NCI-H524 (cell line): ENCODE measurements around the gene C11orf42.

Source experiments
- DNase-seq, 2 experiments: peaks; one replicate each; lab custom pipeline; 2025; lab: John Stamatoyannopoulos, UW

Gene C11orf42

DNA sequence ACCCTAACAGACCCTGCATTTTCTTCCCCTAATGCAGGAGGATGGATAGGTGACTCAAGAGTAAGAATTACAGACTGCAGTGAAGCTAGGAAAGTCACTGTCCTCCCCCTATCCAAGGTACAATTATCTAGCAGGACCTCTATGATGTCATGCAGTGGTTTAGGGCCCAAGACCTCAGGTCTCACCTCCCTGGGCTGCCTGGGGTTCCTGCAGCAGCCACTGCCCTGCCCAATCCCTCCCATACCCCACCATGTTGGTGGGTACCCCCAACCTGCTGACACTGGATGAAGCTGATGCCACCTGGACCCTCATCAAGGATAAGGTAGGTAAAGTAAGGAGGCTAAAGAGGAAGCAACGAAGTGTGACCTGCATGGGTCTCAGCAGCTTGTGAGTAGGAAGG is at the start of gene C11orf42:
Gene C11orf42, plus strand, starts transcription at position 192 of the 400 bp plus-strand sequence. Its CDS starts 59 bp downstream, at position 251.
- DNase-seq: no peak

- DNase-seq: no peak
Observed at GRCh38 chr11:6156628-6157359, 48.6 kb upstream of the C11orf42 start.

DNA sequence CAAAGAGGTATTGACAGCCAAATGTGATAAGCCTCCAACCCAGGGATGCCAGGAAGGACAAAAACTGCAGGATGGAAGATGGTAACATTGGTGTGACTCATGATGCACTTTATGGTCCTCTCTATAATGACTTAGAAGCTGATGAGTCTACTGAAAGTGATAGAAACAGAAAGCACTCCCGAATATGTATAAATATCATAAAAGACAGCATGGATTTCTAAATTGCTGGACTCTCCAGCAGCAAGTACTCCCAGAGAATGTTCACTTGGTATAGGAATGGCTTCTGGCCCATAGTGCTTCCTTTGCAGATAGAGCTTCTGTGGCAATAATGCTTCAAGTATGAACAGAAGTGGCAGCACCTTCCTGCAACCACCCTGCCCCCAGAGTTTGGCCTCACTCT is 35.1 kb upstream of the C11orf42 start, which contains the start of gene OR52B2:
Gene OR52B2, minus strand, starts transcription at position 101 of the 400 bp plus-strand sequence. Its CDS starts 0 bp downstream, at position 101.
- DNase-seq: no peak

DNA sequence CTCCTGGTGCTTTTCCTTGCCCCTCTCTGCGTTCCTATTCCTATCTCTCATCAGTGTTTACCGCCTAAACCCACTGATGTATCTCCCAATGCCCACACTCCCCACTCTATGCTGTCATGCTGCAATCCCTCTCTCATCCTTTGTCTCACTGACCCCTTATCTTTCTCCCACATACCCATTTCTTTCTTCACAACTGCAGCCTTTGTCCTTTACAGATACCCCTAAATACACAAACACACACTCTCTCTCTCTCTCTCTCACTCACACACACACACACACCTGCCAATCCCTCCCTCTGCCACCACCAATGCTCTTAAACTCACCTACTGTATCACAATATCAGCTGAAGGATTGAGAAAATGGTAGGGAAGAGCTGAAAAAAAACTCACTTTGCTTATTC is 29.9 kb upstream of the C11orf42 start:
- DNase-seq: no peak

DNA sequence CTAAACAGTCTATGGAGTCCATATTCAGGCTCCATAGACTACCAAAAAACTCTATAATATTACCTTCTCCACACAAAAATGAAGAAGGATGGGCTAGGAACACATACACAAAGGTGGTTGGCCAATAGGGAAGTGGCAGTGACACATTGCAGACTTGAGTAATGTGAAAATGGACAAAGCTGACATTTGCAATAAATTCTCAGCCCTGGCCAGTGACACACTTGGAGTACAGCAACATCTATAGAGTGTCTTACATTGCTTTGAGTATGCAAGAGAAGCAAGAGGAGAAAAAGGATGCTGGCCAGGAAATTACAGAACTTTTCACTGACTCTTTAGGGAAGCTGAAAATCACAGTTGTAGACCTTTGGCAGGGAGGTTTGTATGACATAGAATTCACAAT is 13.6 kb upstream of the C11orf42 start:
- no peak for DNase-seq

GRCh38 chr11:6194065-6194581 is 11.2 kb upstream of the C11orf42 start:
- no peak for DNase-seq

DNA sequence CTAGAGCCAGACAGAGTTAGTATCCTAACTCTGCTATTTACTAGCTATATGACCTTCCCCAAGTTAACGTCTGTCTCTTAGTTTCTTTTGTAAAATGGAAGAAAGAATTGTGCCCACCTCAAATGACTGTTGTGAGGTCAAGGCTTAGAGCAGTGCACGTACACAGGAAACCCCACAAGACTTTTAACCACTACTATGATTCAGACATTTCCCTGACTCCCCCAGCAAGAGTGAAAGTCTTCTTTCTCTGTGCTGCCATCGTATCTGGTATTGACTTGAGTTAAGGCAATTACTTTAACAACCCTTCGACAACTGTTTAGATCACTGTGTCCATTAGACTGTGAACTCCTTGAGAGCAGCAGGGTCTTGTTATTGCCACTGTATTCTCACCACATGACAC is 9.0 kb upstream of the C11orf42 start:
- no peak for DNase-seq

- DNase-seq: no peak
Observed at GRCh38 chr11:6197466-6198200, 7.7 kb upstream of the C11orf42 start.

GRCh38 chr11:6199174-6199810 is 6.1 kb upstream of the C11orf42 start, which contains the start of gene OR52W1:
Gene OR52W1 (plus strand): TSS chr11:6199224. CDS start chr11:6199224, 0 bp downstream.
- no peak for DNase-seq

- DNase-seq: no peak
Observed at GRCh38 chr11:6200975-6201374, 4.4 kb upstream of the C11orf42 start.

DNA sequence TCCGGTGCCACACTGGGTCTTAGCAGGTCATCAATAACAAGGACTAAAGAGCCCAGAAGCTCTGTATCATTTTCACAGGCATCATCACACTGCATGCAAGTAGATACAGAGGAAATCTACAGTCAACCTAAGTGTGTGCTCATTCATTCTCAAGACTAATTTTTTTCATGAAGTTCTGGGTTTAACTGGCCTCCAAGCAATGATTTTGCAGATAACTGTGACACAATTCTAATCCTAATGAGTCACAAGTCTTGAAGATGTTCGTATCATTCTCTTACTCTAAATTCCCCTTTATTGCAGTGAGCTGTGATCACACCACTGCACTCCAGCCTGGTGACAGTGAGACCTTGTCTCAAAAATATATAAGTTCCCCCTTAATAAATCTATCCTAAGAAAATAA is 3.9 kb upstream of the C11orf42 start:
- DNase-seq: no peak

DNA sequence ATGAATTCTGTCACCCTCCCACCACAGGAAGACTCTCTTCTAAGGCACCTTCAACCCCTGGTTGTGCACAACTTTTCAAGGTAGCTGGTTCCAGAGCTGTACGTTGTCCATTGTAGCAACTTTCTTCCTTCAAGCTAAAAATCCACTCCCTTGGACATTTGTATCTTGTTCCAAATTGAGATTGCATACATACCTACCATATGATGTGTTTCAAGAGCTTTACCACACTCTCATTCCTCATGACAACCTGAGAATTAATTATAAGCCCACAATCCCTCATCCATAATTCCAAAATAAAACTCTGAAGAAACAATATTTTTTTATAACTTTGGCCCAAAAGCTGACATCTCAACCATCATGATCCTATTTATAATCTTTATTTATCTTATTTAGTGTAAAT is 3.3 kb upstream of the C11orf42 start:
- no peak for DNase-seq

GRCh38 chr11:6203327-6203726 is 2.0 kb upstream of the C11orf42 start:
- DNase-seq: no peak

GRCh38 chr11:6204706-6205105 is 651 bp upstream of the C11orf42 start:
- no peak for DNase-seq

GRCh38 chr11:6206456-6207180 is 1.3 kb downstream of the C11orf42 start:
- DNase-seq: no peak

- no peak for DNase-seq
Observed at GRCh38 chr11:6209801-6210200, 4.4 kb downstream of the C11orf42 start.

GRCh38 chr11:6210274-6210955 is 5.1 kb downstream of the C11orf42 start:
- DNase-seq: no peak

DNA sequence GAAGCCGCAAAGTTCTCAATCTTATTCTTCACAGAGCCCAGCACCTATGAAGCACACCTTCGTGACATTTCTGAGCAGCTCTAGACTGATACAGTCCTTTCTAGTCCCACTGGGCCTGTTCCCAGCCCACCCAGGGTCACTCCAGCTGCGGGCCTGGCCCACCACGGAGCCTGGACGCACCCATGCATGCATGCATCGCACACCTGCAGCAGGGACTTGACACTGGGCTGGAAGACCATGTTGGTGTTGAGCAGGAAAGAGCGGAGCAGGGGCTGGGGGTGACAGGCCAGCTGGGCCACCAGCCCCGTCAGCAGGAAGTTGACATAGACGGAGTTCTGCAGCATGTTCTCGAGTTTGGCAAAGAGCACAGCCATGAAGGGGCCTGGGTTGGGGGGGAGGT is 9.2 kb downstream of the C11orf42 start:
- no peak for DNase-seq

GRCh38 chr11:6216501-6216900 is 11.1 kb downstream of the C11orf42 start:
- no peak for DNase-seq

- no peak for DNase-seq
Observed at GRCh38 chr11:6217722-6218121, 12.4 kb downstream of the C11orf42 start.

GRCh38 chr11:6219359-6219758 is 14.0 kb downstream of the C11orf42 start:
- DNase-seq: no peak
